Measurements from ENCODE around the gene DDIT3.

GRCh38 chr12:57470286-57470969, 49.9 kb downstream of the DDIT3 start:
- TF ChIP-seq CTCF (IDR thresholded peaks at IDR 0.05) (no peak), POLR2A (IDR thresholded peaks at IDR 0.05) (no peak)
